Tibial nerve (tissue), 4 donors: ENCODE results near the gene CABYR. TPM values are rescaled to one million over a fixed set of nuclear protein-coding genes. Genes with fewer than 3 reads are reported as not detected.
A peak's percentile ranks its signal among the peaks of the same experiment; 100 is the strongest.

ENCODE experiments used
- DNase-seq, 2 donors: peaks; one replicate each; pipeline ENCODE4 v3.0.0-alpha.2; 2019; ENCODE audit warnings: low spot score in 2 of 2
- H3K27ac ChIP-seq, 4 donors: fragments of 200-600 bp; sonication (generic) in 3 of 4; one replicate each; pipeline ENCODE4 v1.5.1; 2017 to 2019; ENCODE audit warnings: mild to moderate bottlenecking in 1 of 4
- H3K27me3 ChIP-seq, 2 donors: fragments of 200-600 bp; sonication (generic) in 1 of 2; one replicate each; pipeline versions ENCODE4 v1.5.1 to v1.6.0; 2017 to 2019
- H3K36me3 ChIP-seq, 3 donors: fragments of 200-600 bp; sonication (generic); one replicate each; pipeline ENCODE4 v1.5.1; 2018 to 2019
- H3K4me1 ChIP-seq, 4 donors: fragments of 200-600 bp; sonication (generic) in 3 of 4; one replicate each; pipeline ENCODE4 v1.5.1; 2017 to 2019
- H3K4me3 ChIP-seq, 4 donors: fragments of 200-600 bp; sonication (generic) in 3 of 4; one replicate each; pipeline ENCODE4 v1.5.1; 2017 to 2019; ENCODE audit warnings: mild to moderate bottlenecking in 1 of 4, moderate library complexity in 1 of 4
- H3K9me3 ChIP-seq, 4 donors: fragments of 200-600 bp; sonication (generic) in 3 of 4; one replicate each; pipeline ENCODE4 v1.5.1; 2017 to 2019
- CTCF ChIP-seq, 5 experiments: fragments of 200-600 bp in 3 of 5; fragments of 450-650 bp in 2 of 5; sonication (generic) in 3 of 5; IDR thresholded peaks; one replicate each; pipeline ENCODE4 v1.5.1; 2016 to 2019; ENCODE audit warnings: antibody characterized with exemption in 5 of 5, mild to moderate bottlenecking in 3 of 5, moderate library complexity in 2 of 5
- EP300 ChIP-seq, 2 donors: sonication (generic); formaldehyde crosslinking; IDR thresholded peaks; one replicate each; pipeline ENCODE4 v1.6.1; 2017; ENCODE audit warnings: antibody characterized with exemption in 2 of 2, mild to moderate bottlenecking in 1 of 2
- POLR2A ChIP-seq, 2 donors: fragments of 450-650 bp; IDR thresholded peaks; one replicate each; pipeline ENCODE4 v1.6.1; 2017; ENCODE audit warnings: antibody characterized with exemption in 2 of 2, mild to moderate bottlenecking in 2 of 2, moderate library complexity in 2 of 2
- WGBS, 2 donors: methylation state at CpG; one replicate each; pipeline ENCODE4 v1.1.5; 2018; 5-methylcytosine and 5-hydroxymethylcytosine counted together
- total RNA-seq, 4 donors: library from RNA; depleted of rRNA; stranded (reverse); fragments of >200 nt; gene quantifications; one replicate each; pipeline ENCODE4 v1.1.0, GENCODE V29; 2016

CABYR gene
- total RNA-seq, 4 donors from 2014 or later: 0.30 to 1.5 (median 0.81) TPM

- Histone ChIP-seq H3K9me3 (no peaks in the 10 kb centered on the region), H3K4me1 (no peaks in the 10 kb centered on the region), H3K27ac (no peak overlapping the region), H3K27me3 (no peaks in the 10 kb centered on the region), H3K4me3 (no peak overlapping the region), H3K36me3 (peaks cover 0 to 35% (median 4%) of the 10 kb centered on the region in 3 donors)
- DNase-seq: no peak
- 92 to 94% methylated on average over 3 of the region's 3 CpGs for WGBS, 2 donors
- TF ChIP-seq POLR2A (IDR thresholded peaks at IDR 0.05): no peak
- no peak for TF ChIP-seq CTCF (IDR thresholded peaks at IDR 0.05)
- no peak for TF ChIP-seq EP300 (IDR thresholded peaks at IDR 0.05)
Observed at GRCh38 chr18:24127735-24128134, 11.1 kb upstream of the CABYR start.

GRCh38 chr18:24128700-24129099, 10.2 kb upstream of the CABYR start:
- Histone ChIP-seq H3K4me3 (no peak overlapping the region), H3K9me3 (no peaks in the 10 kb centered on the region), H3K27ac (no peak overlapping the region), H3K27me3 (no peaks in the 10 kb centered on the region), H3K4me1 (no peaks in the 10 kb centered on the region), H3K36me3 (peaks cover 0 to 44% (median 4%) of the 10 kb centered on the region in 3 donors)
- 97% methylated on average over 4 of the region's 4 CpGs for WGBS, 2 donors
- TF ChIP-seq CTCF (IDR thresholded peaks at IDR 0.05) (no peak), EP300 (IDR thresholded peaks at IDR 0.05) (no peak), POLR2A (IDR thresholded peaks at IDR 0.05) (no peak)
- DNase-seq: no peak

- 82 to 94% methylated on average over 2 of the region's 2 CpGs for WGBS, 2 donors
- Histone ChIP-seq H3K4me3 (no peak overlapping the region), H3K9me3 (no peaks in the 10 kb centered on the region), H3K4me1 (no peaks in the 10 kb centered on the region), H3K27ac (no peak overlapping the region), H3K27me3 (no peaks in the 10 kb centered on the region), H3K36me3 (peaks cover 0 to 41% (median 4%) of the 10 kb centered on the region in 3 donors)
- DNase-seq: no peak
- TF ChIP-seq CTCF (IDR thresholded peaks at IDR 0.05) (no peak), EP300 (IDR thresholded peaks at IDR 0.05) (no peak), POLR2A (IDR thresholded peaks at IDR 0.05) (no peak)
Observed at GRCh38 chr18:24130494-24130893, 8.4 kb upstream of the CABYR start.

GRCh38 chr18:24136967-24137373, 1.9 kb upstream of the CABYR start:
- Histone ChIP-seq H3K27me3 (no peaks in the 10 kb centered on the region), H3K4me1 (peaks cover 0 to 16% (median 2%) of the 10 kb centered on the region in 4 donors), H3K4me3 (no peak overlapping the region), H3K36me3 (peaks cover 0 to 15% (median 0%) of the 10 kb centered on the region in 3 donors), H3K9me3 (no peaks in the 10 kb centered on the region), H3K27ac (no peak overlapping the region)
- WGBS, 2 donors: 80 to 86% methylated on average over 3 of the region's 3 CpGs
- no peak for DNase-seq
- TF ChIP-seq EP300 (IDR thresholded peaks at IDR 0.05): no peak
- no peak for TF ChIP-seq POLR2A (IDR thresholded peaks at IDR 0.05)

- peaks cover 0 to 16% (median 2%) of the 10 kb centered on the region in 4 donors for H3K4me1 ChIP-seq
- peak overlapping the region in 3 of 4 donors; percentile 31 to 62 (median 48) for H3K27ac ChIP-seq
- no peaks in the 10 kb centered on the region for H3K27me3 ChIP-seq
- H3K4me3 ChIP-seq: peak overlapping the region; percentile 54 to 77 (median 62)
- H3K9me3 ChIP-seq: no peaks in the 10 kb centered on the region
- no peak for TF ChIP-seq CTCF (IDR thresholded peaks at IDR 0.05)
- no peak for TF ChIP-seq POLR2A (IDR thresholded peaks at IDR 0.05)
- TF ChIP-seq EP300 (IDR thresholded peaks at IDR 0.05): no peak
- H3K36me3 ChIP-seq: peaks cover 0 to 3% (median 0%) of the 10 kb centered on the region in 3 donors
- DNase-seq: no peak
- WGBS, 2 donors: 24% methylated on average over 7 of the region's 7 CpGs
Observed at GRCh38 chr18:24138409-24138788, 463 bp upstream of the CABYR start.

- Histone ChIP-seq H3K36me3 (no peaks in the 10 kb centered on the region), H3K4me3 (no peak overlapping the region), H3K27me3 (no peaks in the 10 kb centered on the region), H3K27ac (no peak overlapping the region), H3K9me3 (no peaks in the 10 kb centered on the region), H3K4me1 (peaks cover 0 to 16% (median 2%) of the 10 kb centered on the region in 4 donors)
- TF ChIP-seq CTCF (IDR thresholded peaks at IDR 0.05) (no peak), EP300 (IDR thresholded peaks at IDR 0.05) (no peak), POLR2A (IDR thresholded peaks at IDR 0.05) (no peak)
- 88 to 94% methylated on average over 2 of the region's 2 CpGs for WGBS, 2 donors
- no peak for DNase-seq
Observed at GRCh38 chr18:24140697-24141096, 1.8 kb downstream of the CABYR start.
